Right cardiac atrium (tissue), 5 donors: ENCODE results near the gene LNPEP. TPM values are rescaled to one million over a fixed set of nuclear protein-coding genes. Genes with fewer than 3 reads are reported as not detected.

Source experiments
- ATAC-seq, 2 donors: fragments of 200-7000 bp; cut with Tn5 transposase; one replicate each; pipeline versions ENCODE4 v1.8.0 to v1.9.1; 2020; ENCODE audit warnings: moderate library complexity in 2 of 2, mild to moderate bottlenecking in 1 of 2
- DNase-seq, 3 donors: peaks; one replicate each; pipeline ENCODE4 v3.0.0-alpha.2; 2020
- H3K27ac ChIP-seq: one replicate; pipeline ENCODE4 v1.5.1; 2013; ENCODE audit warnings: mild to moderate bottlenecking, low read length, control low read depth, moderate library complexity
- H3K27me3 ChIP-seq: one replicate; pipeline ENCODE4 v1.6.1; 2013; ENCODE audit not compliant: control insufficient read depth, insufficient read depth
- H3K4me1 ChIP-seq: one replicate; pipeline ENCODE4 v1.6.1; 2013; ENCODE audit warnings: low read length; ENCODE audit not compliant: control insufficient read depth, insufficient read depth
- H3K4me3 ChIP-seq: one replicate; pipeline ENCODE4 v1.5.1; 2013; ENCODE audit warnings: low read length, control low read depth
- H3K9me3 ChIP-seq: one replicate; pipeline ENCODE4 v1.6.1; 2013; ENCODE audit warnings: low read length; ENCODE audit not compliant: control insufficient read depth
- WGBS: extraction: QIAGEN DNeasy Blood & Tissue Kit; methylation state at CpG from one replicate; pipeline ENCODE4 v1.1.7; 2013; 5-methylcytosine and 5-hydroxymethylcytosine counted together
- intact Hi-C, 4 donors: fragments of 100-400 bp; cut with DNase I; formaldehyde crosslinking; loops; one replicate each; pipeline versions ENCODE4 v1.11.0 to v1.14.0; 2022 to 2023
- polyA plus RNA-seq: library from polyadenylated mRNA; stranded (reverse); fragments of 200-250 nt; gene quantifications from one replicate; pipeline ENCODE4 v1.2.3, GENCODE V29; 2013
- total RNA-seq, 4 donors: library from RNA; stranded (reverse); fragmentation: NEBNext Ultra II Directional; extraction: Animal tissue kit (Norgen Biotek cat#: 25700); gene quantifications; one replicate each; pipeline ENCODE4 v1.2.1, GENCODE V29; 2021
- donor health status: healthy with polysubstance abuse.
- donor health status: DM: no; HTN: yes; CAD: no.
- donor health status: DM: no; HTN: no; CAD: no.
- donor health status: DM: no; HTN: yes; CAD: no; lungs with severe emphysema.
- donor health status: DM: yes; HTN: yes; CAD: no.

The LNPEP gene
- total and polyA plus RNA-seq, 5 donors = 15.7 to 70.1 (median 58.6) TPM

DNA sequence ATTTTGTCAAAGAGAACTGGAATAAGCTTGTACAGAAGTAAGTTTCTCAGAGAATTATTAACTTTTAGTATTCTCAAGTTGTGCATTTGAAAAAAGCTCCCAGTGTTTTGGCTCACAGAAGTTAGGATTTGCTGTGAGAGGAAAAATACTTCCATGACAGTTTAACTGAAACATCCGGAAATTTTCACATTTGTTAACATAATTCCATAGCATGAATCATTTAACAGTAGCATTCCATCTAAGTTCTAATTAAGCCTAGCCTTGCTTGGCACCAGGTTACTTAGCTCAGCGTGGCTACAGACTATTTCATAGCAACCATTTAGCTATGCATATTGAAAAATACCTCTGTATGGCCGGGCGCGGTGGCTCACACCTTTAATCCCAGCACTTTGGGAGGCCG, 90.8 kb downstream of the LNPEP start:
- H3K9me3 ChIP-seq = no peaks in the 10 kb centered on the region
- H3K27ac ChIP-seq = no peak overlapping the region
- intact Hi-C loops = loop anchor here in 1 of 4 donors (10.0 kb wide), 1 partner anchor 128 kb away; no protein-coding TSS in a partner anchor
- no peak for DNase-seq
- ATAC-seq = no peak
- WGBS = 96% methylated on average over 6 of the region's 6 CpGs
- H3K27me3 ChIP-seq = no peaks in the 10 kb centered on the region
- no peaks in the 10 kb centered on the region for H3K4me1 ChIP-seq
- H3K4me3 ChIP-seq = no peak overlapping the region

DNA sequence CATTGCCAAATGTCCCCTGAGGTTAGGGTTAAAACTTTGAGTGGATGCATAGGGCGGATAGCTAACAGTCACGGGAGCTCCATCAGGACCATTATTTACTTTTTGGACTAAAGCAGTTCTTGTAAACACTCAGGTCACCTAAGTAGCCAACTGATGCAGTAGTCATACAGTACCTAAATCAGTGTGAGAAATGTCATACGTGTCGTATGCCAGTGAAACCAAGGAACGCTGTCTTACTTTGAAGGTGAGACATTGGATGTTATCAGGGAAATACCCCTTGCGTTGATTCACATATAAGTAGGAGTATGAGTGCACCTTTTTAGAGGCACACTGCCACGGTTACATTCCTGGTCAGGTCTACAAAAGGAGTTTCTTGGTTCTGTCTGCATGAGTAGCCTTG, 101.9 kb downstream of the LNPEP start:
- Histone ChIP-seq H3K4me1 (peaks cover 2% of the 10 kb centered on the region), H3K9me3 (no peaks in the 10 kb centered on the region), H3K4me3 (no peak overlapping the region), H3K27ac (no peak overlapping the region), H3K27me3 (no peaks in the 10 kb centered on the region)
- ATAC-seq (no peak), DNase-seq (no peak)
- intact Hi-C loops = no loop called here
- WGBS = 76% methylated on average over 7 of the region's 7 CpGs

DNA sequence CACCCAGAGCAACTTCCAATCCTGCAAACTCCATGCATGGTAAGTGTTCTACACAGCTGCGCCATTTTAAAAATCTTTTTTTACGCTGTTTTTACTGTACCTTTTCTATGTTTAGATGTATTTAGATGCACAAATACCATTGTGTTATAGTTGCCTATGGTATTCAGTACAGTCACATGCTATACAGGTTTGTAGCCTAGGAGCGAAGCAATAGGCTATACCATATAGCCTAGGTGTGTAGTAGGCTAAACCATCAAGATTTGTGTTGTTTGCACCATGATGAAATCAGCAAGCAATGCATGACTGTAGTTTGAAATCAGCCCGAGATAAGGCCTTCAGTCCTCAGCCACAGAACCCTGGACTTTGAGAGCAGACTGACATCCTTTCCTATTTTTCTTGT, 105.4 kb downstream of the LNPEP start:
- H3K4me3 ChIP-seq = no peak overlapping the region
- ATAC-seq (no peak), DNase-seq (no peak)
- intact Hi-C loops = loop anchor here in 1 of 4 donors (10.0 kb wide), 1 partner anchor 104 kb away; the partner anchor contains the start of gene LIX1
- H3K27ac ChIP-seq = no peak overlapping the region
- H3K9me3 ChIP-seq = no peaks in the 10 kb centered on the region
- peaks cover 3% of the 10 kb centered on the region for H3K4me1 ChIP-seq
- 95% methylated on average over 4 of the region's 4 CpGs for WGBS
- no peaks in the 10 kb centered on the region for H3K27me3 ChIP-seq

DNA sequence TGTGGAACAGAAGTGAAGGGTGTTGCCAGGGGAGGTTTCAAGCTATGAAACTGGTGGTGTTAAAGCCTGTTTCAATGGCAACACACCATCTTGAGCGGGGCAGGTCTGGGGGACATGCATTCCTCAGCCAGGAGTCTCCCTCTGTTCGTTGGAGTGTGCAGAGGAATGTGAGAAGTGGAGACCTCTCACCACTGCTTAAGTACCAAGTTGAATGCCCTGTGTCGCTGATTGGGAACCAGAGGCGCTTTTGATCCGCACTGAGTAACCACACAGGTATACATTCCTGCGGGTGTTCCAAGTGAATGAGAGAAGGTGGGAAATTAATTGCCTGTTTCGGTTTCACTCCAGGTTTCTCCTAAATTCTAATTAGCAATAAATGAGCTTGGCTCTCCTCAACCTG, 107.1 kb downstream of the LNPEP start:
- 68% methylated on average over 7 of the region's 7 CpGs for WGBS
- ATAC-seq = no peak
- DNase-seq = no peak
- no peak overlapping the region for H3K27ac ChIP-seq
- intact Hi-C loops = loop anchor here in 1 of 4 donors (10.0 kb wide), 1 partner anchor 102 kb away; the partner anchor contains the start of gene LIX1
- H3K4me3 ChIP-seq = no peak overlapping the region
- peaks cover 2% of the 10 kb centered on the region for H3K4me1 ChIP-seq
- no peaks in the 10 kb centered on the region for H3K27me3 ChIP-seq
- no peaks in the 10 kb centered on the region for H3K9me3 ChIP-seq

DNA sequence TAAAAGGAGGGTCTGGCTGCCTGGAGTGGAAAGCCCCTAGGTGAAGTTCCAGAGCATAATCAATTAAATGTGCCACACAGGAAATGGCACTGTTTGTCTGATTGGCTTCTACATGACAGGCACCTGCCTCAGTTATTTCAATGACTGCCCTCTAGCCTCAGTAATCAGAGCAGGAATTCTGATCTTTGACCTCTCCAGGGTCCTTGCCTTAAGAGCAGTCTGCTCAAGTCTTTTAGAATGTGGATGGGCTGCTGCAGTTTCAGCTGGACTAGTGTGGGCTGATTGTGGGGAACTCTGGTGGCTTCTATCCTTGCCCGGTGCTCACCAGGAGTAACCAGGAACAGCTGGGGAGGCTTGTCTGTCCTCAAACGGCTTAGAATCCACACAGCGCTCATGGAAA, 107.6 kb downstream of the LNPEP start:
- H3K27me3 ChIP-seq = no peaks in the 10 kb centered on the region
- H3K4me3 ChIP-seq = no peak overlapping the region
- WGBS = 74% methylated on average over 3 of the region's 3 CpGs
- DNase-seq (no peak), ATAC-seq (peak in 1 of 2 donors; percentile 36)
- intact Hi-C loops = loop anchor here in 1 of 4 donors (10.0 kb wide), 1 partner anchor 101 kb away; the partner anchor contains the start of gene LIX1
- H3K4me1 ChIP-seq = peaks cover 2% of the 10 kb centered on the region
- no peaks in the 10 kb centered on the region for H3K9me3 ChIP-seq
- H3K27ac ChIP-seq = no peak overlapping the region

DNA sequence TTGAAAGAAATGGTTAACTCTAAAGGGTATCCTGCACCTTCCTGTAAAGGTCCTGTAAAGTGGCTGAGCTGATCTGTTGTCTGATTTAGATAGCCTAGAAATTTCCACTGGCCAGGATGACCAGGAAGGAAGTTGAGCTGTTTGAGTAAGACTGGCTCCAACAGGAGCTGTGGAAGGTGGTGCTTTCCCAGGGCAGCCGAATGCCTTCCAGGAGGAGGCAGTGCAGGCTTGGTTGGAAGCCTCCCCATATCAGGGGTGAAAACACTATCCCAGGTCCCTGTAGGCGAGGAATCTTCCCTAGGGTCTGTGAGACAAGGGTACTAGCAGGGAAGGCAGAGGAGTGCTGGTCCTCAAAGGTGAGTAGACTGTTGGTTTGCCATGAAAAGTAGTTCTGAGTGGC, 108.2 kb downstream of the LNPEP start:
- DNase-seq (peak in 2 of 3 donors; percentile 51), ATAC-seq (peak; percentile 82 to 87)
- WGBS = 55% methylated on average over 2 of the region's 2 CpGs
- no peaks in the 10 kb centered on the region for H3K27me3 ChIP-seq
- intact Hi-C loops = loop anchor here in 1 of 4 donors (10.0 kb wide), 1 partner anchor 101 kb away; the partner anchor contains the start of gene LIX1
- peaks cover 2% of the 10 kb centered on the region for H3K4me1 ChIP-seq
- H3K4me3 ChIP-seq = no peak overlapping the region
- H3K9me3 ChIP-seq = no peaks in the 10 kb centered on the region
- no peak overlapping the region for H3K27ac ChIP-seq

DNA sequence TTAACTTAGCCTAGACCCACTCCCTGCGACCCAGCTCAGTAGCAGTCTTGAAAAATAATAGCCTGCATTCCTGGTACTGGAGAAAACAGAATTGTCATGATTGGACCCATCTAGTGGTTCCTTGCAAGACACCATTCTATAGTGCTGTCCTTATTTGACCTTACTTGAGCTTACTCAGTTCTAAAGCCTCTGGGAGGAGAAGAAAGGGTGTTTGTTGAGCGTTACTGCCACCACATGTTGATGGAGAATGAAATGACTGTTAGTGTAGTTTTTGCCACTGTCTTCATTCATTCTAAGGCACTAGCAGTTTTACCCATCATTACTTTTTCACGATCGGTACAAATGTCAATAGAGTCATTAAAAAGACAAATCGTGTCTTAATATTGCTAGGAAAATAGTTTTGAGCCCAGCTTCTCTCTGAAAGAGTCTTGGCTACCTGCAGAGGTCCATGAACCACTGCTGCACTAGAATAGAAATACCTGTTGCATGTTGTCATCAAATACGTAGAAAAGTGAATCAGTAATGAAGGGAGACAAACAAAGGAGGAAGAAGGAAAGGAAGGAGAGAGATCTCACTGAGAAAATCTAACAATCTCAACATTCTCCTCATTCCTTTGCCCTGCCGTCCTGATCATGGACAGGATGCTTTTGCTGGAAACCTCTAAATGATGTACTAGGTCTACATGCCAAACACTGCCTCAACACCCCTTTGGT, 110.5 kb downstream of the LNPEP start:
- H3K27ac ChIP-seq = no peak overlapping the region
- DNase-seq (no peak), ATAC-seq (no peak)
- no peaks in the 10 kb centered on the region for H3K27me3 ChIP-seq
- WGBS = 73% methylated on average over 7 of the region's 7 CpGs
- intact Hi-C loops = loop anchor here in 1 of 4 donors (10.0 kb wide), 1 partner anchor 98 kb away; the partner anchor contains the start of gene LIX1
- H3K4me1 ChIP-seq = peaks cover 2% of the 10 kb centered on the region
- H3K9me3 ChIP-seq = no peaks in the 10 kb centered on the region
- no peak overlapping the region for H3K4me3 ChIP-seq

DNA sequence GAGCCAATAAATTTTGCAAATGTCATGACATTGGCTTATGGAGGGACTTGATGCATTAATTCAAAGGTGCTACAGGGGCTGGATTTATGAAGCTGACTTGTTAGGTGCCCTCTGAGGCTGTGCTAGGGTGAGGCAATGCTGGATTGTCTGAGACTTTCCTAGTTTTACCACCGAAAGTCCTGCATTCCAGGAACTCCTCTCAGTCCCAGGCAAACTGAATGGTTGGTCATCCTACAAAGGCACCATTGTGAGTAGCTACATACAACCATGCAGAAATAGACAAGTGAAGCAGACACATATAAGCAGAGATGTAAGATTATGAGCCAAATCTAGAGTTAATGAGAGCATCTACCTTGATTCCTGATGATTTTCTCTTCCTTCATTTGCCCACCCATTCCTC, 111.2 kb downstream of the LNPEP start:
- Histone ChIP-seq H3K27ac (no peak overlapping the region), H3K4me1 (peaks cover 2% of the 10 kb centered on the region), H3K4me3 (no peak overlapping the region), H3K9me3 (no peaks in the 10 kb centered on the region), H3K27me3 (no peaks in the 10 kb centered on the region)
- intact Hi-C loops = loop anchor here in 1 of 4 donors (10.0 kb wide), 1 partner anchor 98 kb away; the partner anchor contains the start of gene LIX1
- ATAC-seq (no peak), DNase-seq (no peak)
- 88% methylated on average over 1 of the region's 1 CpG for WGBS

DNA sequence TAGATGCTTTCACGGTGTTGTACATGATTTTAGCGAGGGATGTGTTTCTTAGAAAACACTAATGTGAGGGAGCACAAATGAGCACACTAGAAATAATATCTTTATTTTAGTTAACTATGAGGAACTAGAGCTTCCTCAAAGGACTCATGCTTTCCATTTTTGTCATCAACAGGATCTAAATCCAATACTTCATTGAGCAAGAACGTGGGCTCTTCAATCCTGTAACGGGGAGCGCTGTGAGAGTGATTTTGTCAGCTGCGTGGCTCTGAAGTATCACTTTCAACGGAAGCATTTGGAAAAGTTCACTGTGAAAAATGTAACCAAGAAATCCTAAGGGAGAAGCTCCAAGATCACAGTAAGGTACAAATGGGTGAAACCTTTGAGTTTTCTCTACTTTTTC, 113.3 kb downstream of the LNPEP start:
- H3K9me3 ChIP-seq = no peaks in the 10 kb centered on the region
- no peak overlapping the region for H3K27ac ChIP-seq
- H3K27me3 ChIP-seq = no peaks in the 10 kb centered on the region
- H3K4me3 ChIP-seq = no peak overlapping the region
- intact Hi-C loops = loop anchor here in 1 of 4 donors (10.0 kb wide), 1 partner anchor 96 kb away; the partner anchor contains the start of gene LIX1
- 81% methylated on average over 7 of the region's 7 CpGs for WGBS
- H3K4me1 ChIP-seq = no peaks in the 10 kb centered on the region
- ATAC-seq (no peak), DNase-seq (no peak)

DNA sequence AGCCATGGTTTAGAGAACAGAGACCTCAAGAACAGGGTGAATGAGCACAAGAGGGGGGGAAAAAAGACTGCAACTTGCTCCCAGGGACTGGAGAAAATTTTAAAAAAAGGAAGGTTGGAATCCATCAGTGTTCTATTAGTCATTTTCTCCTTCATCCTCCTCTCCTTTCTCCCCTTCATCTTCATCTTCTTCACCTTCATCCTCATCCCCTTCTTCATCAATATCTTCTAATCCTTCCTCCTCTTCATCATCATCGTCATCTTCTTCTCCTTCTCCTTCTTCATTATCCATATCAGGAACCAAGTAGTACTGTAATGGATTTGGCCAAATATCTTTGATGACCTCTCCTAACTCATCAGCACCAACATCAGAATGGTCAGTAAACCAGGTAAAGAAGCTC, 120.4 kb downstream of the LNPEP start:
- Histone ChIP-seq H3K9me3 (no peaks in the 10 kb centered on the region), H3K27me3 (no peaks in the 10 kb centered on the region), H3K27ac (no peak overlapping the region), H3K4me1 (no peaks in the 10 kb centered on the region), H3K4me3 (no peak overlapping the region)
- intact Hi-C loops = no loop called here
- ATAC-seq (no peak), DNase-seq (no peak)
- 100% methylated on average over 1 of the region's 1 CpG for WGBS

DNA sequence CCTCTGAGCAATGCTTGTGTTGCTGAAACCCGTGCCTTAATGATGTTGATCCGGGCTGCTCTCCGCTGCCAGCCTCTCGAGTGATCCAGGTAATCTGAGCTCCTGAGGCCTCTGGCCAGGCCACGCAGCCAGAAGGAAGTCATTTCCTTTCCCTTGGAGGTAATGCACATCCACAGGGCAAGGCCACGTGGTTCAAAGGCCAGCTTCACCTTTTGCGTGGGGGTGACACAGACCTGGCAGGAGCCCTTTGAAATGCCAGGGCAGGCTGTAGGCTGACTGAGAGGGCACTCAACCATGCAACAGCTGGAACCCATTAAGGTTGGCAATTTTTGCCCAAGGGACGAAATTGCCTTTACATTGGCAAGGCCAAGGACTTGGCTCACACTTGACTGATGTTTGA, 126.2 kb downstream of the LNPEP start:
- DNase-seq = no peak
- no peaks in the 10 kb centered on the region for H3K27me3 ChIP-seq
- no peaks in the 10 kb centered on the region for H3K4me1 ChIP-seq
- no peak overlapping the region for H3K4me3 ChIP-seq
- intact Hi-C loops = no loop called here
- H3K27ac ChIP-seq = no peak overlapping the region
- WGBS = 79% methylated on average over 8 of the region's 8 CpGs
- ATAC-seq = no peak
- H3K9me3 ChIP-seq = no peaks in the 10 kb centered on the region
